WTC11 (cell line): ENCODE measurements around the gene POC5. TPM values are rescaled to one million over a fixed set of nuclear protein-coding genes. Genes with fewer than 3 reads are reported as not detected.

Source experiments
- ATF2 ChIP-seq: sonication (generic); formaldehyde crosslinking; IDR thresholded peaks from 2 replicates; pipeline ENCODE4 v1.8.1; 2022; ENCODE audit warnings: low read depth, missing genetic modification reagents, borderline replicate concordance
- CBFB ChIP-seq: sonication (generic); formaldehyde crosslinking; IDR thresholded peaks from 2 replicates; pipeline ENCODE4 v1.8.1; 2022; ENCODE audit warnings: mild to moderate bottlenecking, low read depth, missing genetic modification reagents
- FOXK1 ChIP-seq: sonication (generic); formaldehyde crosslinking; IDR thresholded peaks from 2 replicates; pipeline ENCODE4 v1.8.0; 2022; ENCODE audit warnings: mild to moderate bottlenecking, moderate library complexity, missing genetic modification reagents
- FOXP1 ChIP-seq: sonication (generic); formaldehyde crosslinking; IDR thresholded peaks from 2 replicates; pipeline ENCODE4 v1.8.0; 2022; ENCODE audit warnings: missing genetic modification reagents, mild to moderate bottlenecking, moderate library complexity, borderline replicate concordance
- GABPB1 ChIP-seq: sonication (generic); formaldehyde crosslinking; IDR thresholded peaks from 2 replicates; pipeline ENCODE4 v1.8.1; 2023; ENCODE audit warnings: mild to moderate bottlenecking, missing genetic modification reagents
- HMGXB4 ChIP-seq: sonication (generic); formaldehyde crosslinking; IDR thresholded peaks from 2 replicates; pipeline ENCODE4 v1.8.1; 2023; ENCODE audit warnings: mild to moderate bottlenecking, moderate library complexity, missing genetic modification reagents
- MLX ChIP-seq: sonication (generic); formaldehyde crosslinking; IDR thresholded peaks from 2 replicates; pipeline ENCODE4 v1.8.1; 2023; ENCODE audit warnings: mild to moderate bottlenecking, missing genetic modification reagents, moderate library complexity
- NFATC4 ChIP-seq: fragments of 250-450 bp; sonication (Bioruptor Pico); IDR thresholded peaks from 2 replicates; pipeline ENCODE4 v1.9.0; 2021; ENCODE audit warnings: mild to moderate bottlenecking
- NFYB ChIP-seq: sonication (generic); formaldehyde crosslinking; conservative IDR thresholded peaks from 2 replicates; pipeline ENCODE4 v1.8.0; 2022; ENCODE audit warnings: low read depth, missing genetic modification reagents
- NR1H2 ChIP-seq: sonication (generic); formaldehyde crosslinking; IDR thresholded peaks from 2 replicates; pipeline ENCODE4 v1.9.0; 2021; ENCODE audit warnings: mild to moderate bottlenecking, moderate library complexity, missing genetic modification reagents
- NR3C1 ChIP-seq: sonication (generic); formaldehyde crosslinking; conservative IDR thresholded peaks from 2 replicates; pipeline ENCODE4 v1.8.1; 2023; ENCODE audit warnings: low read depth, mild to moderate bottlenecking, missing genetic modification reagents
- OVOL2 ChIP-seq: fragments of 250-450 bp; sonication (Bioruptor Pico); IDR thresholded peaks from 2 replicates; pipeline ENCODE4 v1.9.0; 2021; ENCODE audit warnings: mild to moderate bottlenecking, borderline replicate concordance
- PRRX2 ChIP-seq: fragments of 250-450 bp; sonication (Bioruptor Pico); IDR thresholded peaks from 2 replicates; pipeline ENCODE4 v1.8.0; 2021; ENCODE audit warnings: mild to moderate bottlenecking
- SOX15 ChIP-seq: fragments of 250-450 bp; sonication (Bioruptor Pico); IDR thresholded peaks from 2 replicates; pipeline ENCODE4 v1.9.0; 2021; ENCODE audit warnings: mild to moderate bottlenecking
- SP1 ChIP-seq: sonication (generic); formaldehyde crosslinking; conservative IDR thresholded peaks from 2 replicates; pipeline ENCODE4 v1.8.1; 2022; ENCODE audit warnings: missing genetic modification reagents
- TEAD4 ChIP-seq: sonication (generic); formaldehyde crosslinking; IDR thresholded peaks from 2 replicates; pipeline ENCODE4 v1.8.0; 2022; ENCODE audit warnings: mild to moderate bottlenecking, missing genetic modification reagents
- ZNF121 ChIP-seq: sonication (generic); formaldehyde crosslinking; IDR thresholded peaks from 2 replicates; pipeline ENCODE4 v1.8.0; 2023; ENCODE audit warnings: missing genetic modification reagents
- ZNF138 ChIP-seq: sonication (generic); formaldehyde crosslinking; conservative IDR thresholded peaks from 2 replicates; pipeline ENCODE4 v1.8.1; 2022; ENCODE audit warnings: mild to moderate bottlenecking, moderate library complexity, missing genetic modification reagents
- ZNF263 ChIP-seq: sonication (generic); formaldehyde crosslinking; IDR thresholded peaks from 2 replicates; pipeline ENCODE4 v1.8.1; 2022; ENCODE audit warnings: low read depth, mild to moderate bottlenecking, moderate library complexity, missing genetic modification reagents
- ZNF396 ChIP-seq: fragments of 250-450 bp; sonication (Bioruptor Pico); IDR thresholded peaks from 2 replicates; pipeline ENCODE4 v1.8.0; 2021; ENCODE audit warnings: mild to moderate bottlenecking, moderate library complexity, borderline replicate concordance
- ZNF416 ChIP-seq: fragments of 250-450 bp; sonication (Bioruptor Pico); IDR thresholded peaks from 2 replicates; pipeline ENCODE4 v1.9.0; 2021; ENCODE audit warnings: mild to moderate bottlenecking, inconsistent platforms
- ZNF512 ChIP-seq: sonication (generic); formaldehyde crosslinking; IDR thresholded peaks from 2 replicates; pipeline ENCODE4 v1.8.1; 2022; ENCODE audit warnings: missing genetic modification reagents, borderline replicate concordance
- ZSCAN18 ChIP-seq: fragments of 250-450 bp; sonication (Bioruptor Pico); IDR thresholded peaks from 2 replicates; pipeline ENCODE4 v2.1.2; 2022; ENCODE audit warnings: mild to moderate bottlenecking, moderate library complexity
- total RNA-seq: library from RNA; stranded (reverse); gene quantifications from 3 replicates; pipeline ENCODE4 v1.2.3, GENCODE V29; 2021
- TF ChIP-seq, protein P1 (sequence below): sonication (generic); formaldehyde crosslinking; IDR thresholded peaks from 2 replicates; pipeline ENCODE4 v1.8.0; 2022; ENCODE audit warnings: mild to moderate bottlenecking, missing genetic modification reagents
- TF ChIP-seq, protein P2 (sequence below): sonication (generic); formaldehyde crosslinking; IDR thresholded peaks from 2 replicates; pipeline ENCODE4 v1.8.1; 2022; ENCODE audit warnings: mild to moderate bottlenecking, moderate library complexity, missing genetic modification reagents
- TF ChIP-seq, protein P3 (sequence below): fragments of 250-450 bp; sonication (Bioruptor Pico); IDR thresholded peaks from 2 replicates; pipeline ENCODE4 v1.9.0; 2021; ENCODE audit warnings: mild to moderate bottlenecking
- TF ChIP-seq, protein P4 (sequence below): sonication (generic); formaldehyde crosslinking; conservative IDR thresholded peaks from 2 replicates; pipeline ENCODE4 v1.8.1; 2023; ENCODE audit warnings: mild to moderate bottlenecking, low read depth, missing genetic modification reagents, moderate library complexity

Gene POC5
- total RNA-seq, 1 experiment from 2014 or later: 13.4 TPM

DNA sequence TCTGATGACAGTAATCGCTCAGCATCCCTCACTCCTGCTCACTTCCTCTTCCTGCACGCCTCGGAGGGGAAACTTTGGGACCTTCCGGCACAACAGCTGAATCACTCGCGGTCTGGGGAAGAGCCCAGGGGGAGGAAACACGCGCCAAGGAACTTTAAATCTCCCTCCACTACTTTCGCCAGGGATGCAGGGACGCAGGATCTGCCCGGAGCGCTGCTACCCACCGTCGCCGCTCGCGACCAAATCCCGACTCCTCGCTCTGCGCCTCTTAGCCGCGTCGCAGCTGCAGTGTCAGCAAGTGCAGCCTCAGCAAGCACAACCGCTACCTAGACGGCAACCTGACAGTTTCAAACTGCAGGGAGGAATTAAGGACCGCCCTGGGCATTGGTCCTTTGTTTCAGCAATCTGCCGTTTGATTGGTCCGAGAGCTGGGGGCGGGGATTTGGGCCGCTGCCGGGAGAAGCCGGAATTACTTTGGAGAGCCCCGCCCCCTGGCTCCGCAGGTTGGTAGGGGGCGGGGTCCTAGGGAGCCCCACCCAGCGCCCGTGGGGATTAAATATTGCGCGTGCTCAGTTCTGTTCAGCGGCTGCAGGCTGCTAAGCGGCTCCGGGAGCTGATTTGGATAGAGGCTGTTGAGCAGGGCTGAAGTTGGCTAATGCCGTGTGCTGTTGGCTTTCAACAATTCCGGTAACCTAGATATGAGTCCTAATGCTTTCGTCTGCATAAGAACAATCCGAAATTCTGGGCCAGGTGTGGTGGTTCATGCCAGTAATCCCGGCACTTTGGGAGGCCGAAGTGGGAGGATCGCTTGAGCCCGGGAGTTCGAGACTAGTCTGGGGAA is at the start of gene POC5 (continued):
- TF ChIP-seq ZSCAN18 (CRISPR knock-in tag) (no peak), PRRX2 (no peak), SP1 (CRISPR knock-in tag) (peak; percentile 86), OVOL2 (CRISPR knock-in tag) (no peak), MLX (CRISPR knock-in tag) (no peak), NFYB (CRISPR knock-in tag) (peak; percentile 86), TEAD4 (CRISPR knock-in tag) (no peak), ZNF263 (no peak), ZNF138 (CRISPR knock-in tag) (no peak), GABPB1 (CRISPR knock-in tag) (no peak; the same call in 1 of the 2 replicates), CBFB (CRISPR knock-in tag) (no peak), FOXP1 (CRISPR knock-in tag) (peak; percentile 83), FOXK1 (peak; percentile 89), ZNF121 (CRISPR knock-in tag) (no peak), ZNF396 (CRISPR knock-in tag) (no peak), ZNF512 (CRISPR knock-in tag) (no peak), NR1H2 (CRISPR knock-in tag) (no peak), ZNF416 (CRISPR knock-in tag) (no peak), SOX15 (CRISPR knock-in tag) (no peak), NR3C1 (no peak), NFATC4 (CRISPR knock-in tag) (no peak), HMGXB4 (CRISPR knock-in tag) (peak; percentile 35; the same call in 1 of the 2 replicates), ATF2 (CRISPR knock-in tag) (no peak)
- TF ChIP-seq, protein P1, sequence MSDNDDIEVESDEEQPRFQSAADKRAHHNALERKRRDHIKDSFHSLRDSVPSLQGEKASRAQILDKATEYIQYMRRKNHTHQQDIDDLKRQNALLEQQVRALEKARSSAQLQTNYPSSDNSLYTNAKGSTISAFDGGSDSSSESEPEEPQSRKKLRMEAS: peak; percentile 78
- TF ChIP-seq, protein P2, sequence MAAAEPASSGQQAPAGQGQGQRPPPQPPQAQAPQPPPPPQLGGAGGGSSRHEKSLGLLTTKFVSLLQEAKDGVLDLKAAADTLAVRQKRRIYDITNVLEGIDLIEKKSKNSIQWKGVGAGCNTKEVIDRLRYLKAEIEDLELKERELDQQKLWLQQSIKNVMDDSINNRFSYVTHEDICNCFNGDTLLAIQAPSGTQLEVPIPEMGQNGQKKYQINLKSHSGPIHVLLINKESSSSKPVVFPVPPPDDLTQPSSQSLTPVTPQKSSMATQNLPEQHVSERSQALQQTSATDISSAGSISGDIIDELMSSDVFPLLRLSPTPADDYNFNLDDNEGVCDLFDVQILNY (CRISPR knock-in tag): no peak
- TF ChIP-seq, protein P3, sequence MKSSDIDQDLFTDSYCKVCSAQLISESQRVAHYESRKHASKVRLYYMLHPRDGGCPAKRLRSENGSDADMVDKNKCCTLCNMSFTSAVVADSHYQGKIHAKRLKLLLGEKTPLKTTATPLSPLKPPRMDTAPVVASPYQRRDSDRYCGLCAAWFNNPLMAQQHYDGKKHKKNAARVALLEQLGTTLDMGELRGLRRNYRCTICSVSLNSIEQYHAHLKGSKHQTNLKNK (CRISPR knock-in tag): no peak
- TF ChIP-seq, protein P4, sequence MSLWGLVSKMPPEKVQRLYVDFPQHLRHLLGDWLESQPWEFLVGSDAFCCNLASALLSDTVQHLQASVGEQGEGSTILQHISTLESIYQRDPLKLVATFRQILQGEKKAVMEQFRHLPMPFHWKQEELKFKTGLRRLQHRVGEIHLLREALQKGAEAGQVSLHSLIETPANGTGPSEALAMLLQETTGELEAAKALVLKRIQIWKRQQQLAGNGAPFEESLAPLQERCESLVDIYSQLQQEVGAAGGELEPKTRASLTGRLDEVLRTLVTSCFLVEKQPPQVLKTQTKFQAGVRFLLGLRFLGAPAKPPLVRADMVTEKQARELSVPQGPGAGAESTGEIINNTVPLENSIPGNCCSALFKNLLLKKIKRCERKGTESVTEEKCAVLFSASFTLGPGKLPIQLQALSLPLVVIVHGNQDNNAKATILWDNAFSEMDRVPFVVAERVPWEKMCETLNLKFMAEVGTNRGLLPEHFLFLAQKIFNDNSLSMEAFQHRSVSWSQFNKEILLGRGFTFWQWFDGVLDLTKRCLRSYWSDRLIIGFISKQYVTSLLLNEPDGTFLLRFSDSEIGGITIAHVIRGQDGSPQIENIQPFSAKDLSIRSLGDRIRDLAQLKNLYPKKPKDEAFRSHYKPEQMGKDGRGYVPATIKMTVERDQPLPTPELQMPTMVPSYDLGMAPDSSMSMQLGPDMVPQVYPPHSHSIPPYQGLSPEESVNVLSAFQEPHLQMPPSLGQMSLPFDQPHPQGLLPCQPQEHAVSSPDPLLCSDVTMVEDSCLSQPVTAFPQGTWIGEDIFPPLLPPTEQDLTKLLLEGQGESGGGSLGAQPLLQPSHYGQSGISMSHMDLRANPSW (CRISPR knock-in tag): no peak
